GM12865 (cell line): ENCODE data around the gene SRRM4.
"Not testable (repeated sequence)": the region's sequence is repeated elsewhere in the genome, so short reads cannot be mapped to it uniquely, and the experiment has no call there.

Source experiments
- DNase-seq: peaks from one replicate; pipeline ENCODE4 v3.0.0; 2010; ENCODE audit warnings: low read depth
- H3K4me3 ChIP-seq: 2 replicates; pipeline ENCODE4 v1.5.1; 2011; ENCODE audit warnings: mild to moderate bottlenecking, low read depth, low read length, control low read depth
- CTCF ChIP-seq: IDR thresholded peaks from 2 replicates; pipeline ENCODE4 v1.5.1; 2011; ENCODE audit warnings: low read length, control low read depth, low read depth, inconsistent platforms; ENCODE audit not compliant: insufficient read depth; ENCODE audit errors: missing control alignments

The SRRM4 gene

GRCh38 chr12:119006746-119007145 lies 25.4 kb downstream of the SRRM4 start:
- H3K4me3 ChIP-seq: no peak overlapping the region
- TF ChIP-seq CTCF: no peak
- no peak for DNase-seq

DNA sequence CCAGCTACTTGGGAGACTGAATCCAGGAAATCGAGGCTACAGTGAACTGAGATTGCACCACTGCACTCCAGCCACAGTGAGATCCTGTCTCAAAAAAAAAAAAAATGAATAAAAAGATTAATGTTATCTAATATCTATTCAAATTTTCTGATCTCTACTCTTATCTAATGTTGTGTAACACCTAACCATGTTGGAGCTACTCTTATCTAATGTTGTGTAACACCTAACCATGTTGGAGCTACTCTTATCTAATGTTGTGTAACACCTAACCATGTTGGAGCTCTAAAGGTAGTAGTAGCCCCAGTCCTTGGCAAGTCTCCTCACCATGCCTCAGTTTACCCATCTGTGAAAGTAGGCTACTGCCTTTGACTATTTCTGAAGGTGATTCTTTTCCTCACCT lies 26.9 kb downstream of the SRRM4 start:
- not testable (repeated sequence) for H3K4me3 ChIP-seq

DNA sequence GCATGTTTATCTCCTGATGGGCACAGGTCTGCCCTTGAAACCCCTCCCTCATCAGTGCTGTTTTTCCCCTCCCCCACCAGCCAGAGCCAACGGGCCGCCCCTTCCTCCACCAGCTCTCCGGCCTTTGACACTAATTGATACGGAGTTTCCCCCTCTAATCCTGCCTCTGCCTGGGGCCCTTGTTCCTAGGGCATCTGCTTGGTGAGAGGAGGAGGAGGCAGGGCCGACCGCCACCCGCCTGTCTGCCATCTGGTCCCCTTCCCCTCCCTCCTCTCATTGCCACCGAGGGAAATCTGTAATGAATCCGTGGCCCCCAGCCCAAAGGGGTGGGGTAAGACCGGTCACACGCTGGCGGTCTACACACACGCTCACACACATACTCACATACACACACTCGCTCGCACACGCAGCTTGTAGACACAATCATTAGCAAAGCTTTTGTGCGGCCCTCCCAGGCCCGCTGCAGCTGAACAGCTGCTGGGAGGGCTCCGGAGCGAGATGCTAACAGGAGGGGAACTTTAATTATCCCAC lies 27.4 kb downstream of the SRRM4 start:
- TF ChIP-seq CTCF: no peak
- DNase-seq: no peak
- H3K4me3 ChIP-seq: no peak overlapping the region

More for the DNA sequence above, 26.9 kb downstream of the SRRM4 start:
- not testable (repeated sequence) for DNase-seq

DNA sequence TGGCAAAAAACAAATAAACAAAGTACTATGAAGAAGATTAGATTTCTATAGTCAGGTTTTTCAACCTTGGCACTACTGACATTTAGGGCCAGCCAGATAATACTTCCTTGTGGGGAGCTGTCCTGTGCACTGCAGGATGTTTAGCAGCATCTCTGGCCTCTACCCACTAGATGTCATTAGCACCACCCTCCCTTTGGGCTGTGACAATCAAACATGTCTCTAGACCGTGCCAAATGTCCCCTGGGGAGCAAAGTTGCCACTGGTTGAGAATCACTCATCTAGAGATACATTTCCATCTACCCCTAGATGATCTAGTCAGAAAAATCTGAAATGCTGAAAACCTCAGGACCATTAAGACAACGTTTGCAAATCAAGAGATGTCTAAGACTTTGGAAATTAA lies 29.9 kb downstream of the SRRM4 start:
- H3K4me3 ChIP-seq: no peak overlapping the region
- TF ChIP-seq CTCF: no peak
- DNase-seq: no peak

DNA sequence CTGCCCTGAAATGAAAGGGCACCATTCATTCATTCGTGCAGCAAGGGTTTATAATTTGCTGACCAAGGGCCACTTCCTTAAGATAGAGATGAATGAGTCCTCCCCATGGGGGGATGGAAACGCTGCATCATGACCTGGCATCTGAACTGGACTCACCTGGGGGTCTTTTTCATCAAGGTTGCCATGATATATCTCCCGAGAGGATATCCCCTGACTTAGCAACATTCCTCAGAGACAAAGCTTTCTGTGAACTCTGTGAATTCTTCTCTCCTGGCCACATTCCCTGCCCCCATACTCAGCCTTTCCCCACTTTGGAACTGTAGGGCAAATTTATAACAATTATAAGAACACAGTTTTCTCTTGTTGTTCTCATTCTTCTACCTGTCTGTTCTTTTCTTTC lies 30.8 kb downstream of the SRRM4 start:
- TF ChIP-seq CTCF: no peak
- no peak overlapping the region for H3K4me3 ChIP-seq
- DNase-seq: no peak

DNA sequence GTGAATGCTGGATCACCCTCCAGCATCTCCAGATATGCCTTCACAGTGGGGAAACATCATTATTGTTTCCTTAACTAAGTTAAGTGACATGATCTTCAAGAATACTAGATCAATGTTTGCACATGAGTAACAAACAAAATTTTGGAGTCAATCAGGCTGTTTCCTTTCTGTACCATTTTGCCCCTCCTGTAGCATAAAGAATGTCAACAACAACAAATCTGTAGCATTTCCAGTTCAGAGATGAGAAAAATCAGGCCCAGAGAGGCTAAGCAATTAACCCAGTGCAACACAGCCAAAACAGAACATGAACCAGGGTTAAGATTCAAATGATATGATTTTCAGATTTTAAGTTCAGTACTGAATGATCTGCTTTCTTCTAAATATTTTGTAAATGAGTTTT lies 31.7 kb downstream of the SRRM4 start:
- no peak for TF ChIP-seq CTCF
- no peak for DNase-seq
- H3K4me3 ChIP-seq: no peak overlapping the region

- no peak overlapping the region for H3K4me3 ChIP-seq
- no peak for TF ChIP-seq CTCF
- DNase-seq: no peak
Observed at GRCh38 chr12:119014368-119014767, 33.0 kb downstream of the SRRM4 start.
